Measurements from ENCODE around the gene SLAMF6.
"Not testable (repeated sequence)": the region's sequence is repeated elsewhere in the genome, so short reads cannot be mapped to it uniquely, and the experiment has no call there.

The SLAMF6 gene

DNA sequence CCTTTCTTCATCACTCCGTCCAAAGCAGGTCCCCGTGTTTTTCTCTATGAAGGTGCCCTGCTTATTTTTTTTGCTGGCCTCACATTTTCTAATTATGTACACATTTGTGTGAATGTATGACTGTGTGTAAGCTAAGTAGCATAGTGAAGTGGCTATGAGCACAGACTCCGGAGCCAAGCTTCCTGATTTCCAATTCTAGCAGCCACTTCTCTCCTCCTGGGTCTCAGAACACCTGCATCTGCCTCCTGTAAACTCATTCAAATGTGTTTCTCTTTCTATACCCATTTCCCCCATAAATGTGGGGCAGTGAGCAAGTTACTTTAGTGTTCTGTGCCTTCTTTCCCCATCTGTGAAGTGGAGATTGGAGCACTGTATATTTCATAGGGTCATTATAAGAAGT lies 2.1 kb downstream of the SLAMF6 start:
- in situ Hi-C loops (cut with MboI; ENCODE audit: low sequenced_read_pairs, unreplicated experiment) = no loop called here
- no peak for DNase-seq (ENCODE audit: low spot score)
- TF ChIP-seq, protein P1, sequence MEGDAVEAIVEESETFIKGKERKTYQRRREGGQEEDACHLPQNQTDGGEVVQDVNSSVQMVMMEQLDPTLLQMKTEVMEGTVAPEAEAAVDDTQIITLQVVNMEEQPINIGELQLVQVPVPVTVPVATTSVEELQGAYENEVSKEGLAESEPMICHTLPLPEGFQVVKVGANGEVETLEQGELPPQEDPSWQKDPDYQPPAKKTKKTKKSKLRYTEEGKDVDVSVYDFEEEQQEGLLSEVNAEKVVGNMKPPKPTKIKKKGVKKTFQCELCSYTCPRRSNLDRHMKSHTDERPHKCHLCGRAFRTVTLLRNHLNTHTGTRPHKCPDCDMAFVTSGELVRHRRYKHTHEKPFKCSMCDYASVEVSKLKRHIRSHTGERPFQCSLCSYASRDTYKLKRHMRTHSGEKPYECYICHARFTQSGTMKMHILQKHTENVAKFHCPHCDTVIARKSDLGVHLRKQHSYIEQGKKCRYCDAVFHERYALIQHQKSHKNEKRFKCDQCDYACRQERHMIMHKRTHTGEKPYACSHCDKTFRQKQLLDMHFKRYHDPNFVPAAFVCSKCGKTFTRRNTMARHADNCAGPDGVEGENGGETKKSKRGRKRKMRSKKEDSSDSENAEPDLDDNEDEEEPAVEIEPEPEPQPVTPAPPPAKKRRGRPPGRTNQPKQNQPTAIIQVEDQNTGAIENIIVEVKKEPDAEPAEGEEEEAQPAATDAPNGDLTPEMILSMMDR (IDR thresholded peaks at IDR 0.05; ENCODE audit: borderline replicate concordance, control extremely low read depth, extremely low read depth, insufficient read depth, missing control alignments) = no peak

DNA sequence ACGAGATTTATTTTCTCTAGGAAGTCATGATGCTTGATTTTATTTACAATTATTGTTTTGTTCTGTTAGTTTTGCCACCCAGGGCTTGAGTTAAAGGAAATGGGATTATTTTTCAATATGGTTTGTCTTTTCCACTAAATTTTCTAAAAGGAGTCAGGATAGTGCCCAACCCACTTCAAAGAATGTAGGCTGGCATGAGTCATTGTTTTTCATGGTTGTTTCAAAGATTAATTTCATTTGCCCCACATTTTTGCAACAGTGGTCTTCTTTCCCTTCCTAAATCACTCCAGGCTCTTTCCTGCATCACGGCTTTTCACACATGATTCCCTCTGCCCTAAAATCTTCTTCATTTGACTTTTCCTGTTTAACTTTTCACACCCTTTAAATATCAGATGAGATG lies 2.5 kb downstream of the SLAMF6 start:
- DNase-seq (ENCODE audit: low spot score) = no peak
- in situ Hi-C loops (cut with MboI; ENCODE audit: low sequenced_read_pairs, unreplicated experiment) = no loop called here
- TF ChIP-seq, protein P1 (IDR thresholded peaks at IDR 0.05; ENCODE audit: borderline replicate concordance, control extremely low read depth, extremely low read depth, insufficient read depth, missing control alignments) = no peak

- no peak for DNase-seq (ENCODE audit: low spot score)
- in situ Hi-C loops (cut with MboI; ENCODE audit: low sequenced_read_pairs, unreplicated experiment) = no loop called here
- TF ChIP-seq, protein P1 (IDR thresholded peaks at IDR 0.05; ENCODE audit: borderline replicate concordance, control extremely low read depth, extremely low read depth, insufficient read depth, missing control alignments) = no peak
Measured at GRCh38 chr1:160519642-160520435, 3.2 kb downstream of the SLAMF6 start.

DNA sequence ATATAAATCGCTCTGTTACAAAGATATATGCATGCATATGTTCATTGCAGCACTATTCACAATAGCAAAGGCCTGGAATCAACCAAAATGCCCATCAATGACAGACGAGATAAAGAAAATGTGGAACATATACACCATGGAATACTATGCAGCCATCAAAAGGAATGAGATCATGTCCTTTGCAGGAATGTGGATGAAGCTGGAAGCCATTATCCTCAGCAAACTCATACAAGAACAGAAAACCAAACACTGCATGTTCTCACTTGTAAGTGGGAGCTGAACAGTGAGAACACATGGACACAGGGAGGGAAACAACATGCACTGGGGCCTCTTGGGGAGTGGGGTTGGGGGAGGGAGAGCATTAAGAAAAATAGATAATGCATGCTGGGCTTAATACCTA lies 5.5 kb downstream of the SLAMF6 start:
- in situ Hi-C loops (cut with MboI; ENCODE audit: low sequenced_read_pairs, unreplicated experiment); DNase-seq (ENCODE audit: low spot score): not testable (repeated sequence)

DNA sequence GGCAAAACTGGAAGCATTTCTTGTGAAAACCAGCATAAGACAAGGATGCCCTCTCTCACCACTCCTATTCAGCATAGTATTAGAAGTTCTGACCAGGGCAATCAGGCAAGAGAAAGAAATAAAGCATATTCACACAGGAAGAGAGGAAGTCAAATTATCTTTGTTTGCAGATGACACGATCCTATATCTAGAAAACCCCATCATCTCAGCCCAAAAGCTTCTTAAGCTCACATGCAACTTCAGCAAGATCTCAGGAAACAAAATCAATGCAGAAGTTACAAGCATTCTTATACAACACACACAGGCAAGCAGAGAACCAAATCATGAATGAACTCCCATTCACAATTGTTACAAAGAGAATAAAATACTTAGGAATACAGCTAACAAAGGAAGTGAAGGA lies 7.1 kb downstream of the SLAMF6 start:
- not testable (repeated sequence) for DNase-seq (ENCODE audit: low spot score)

GRCh38 chr1:160504651-160505050 lies 18.4 kb downstream of the SLAMF6 start:
- TF ChIP-seq, protein P1 (IDR thresholded peaks at IDR 0.05; ENCODE audit: borderline replicate concordance, control extremely low read depth, extremely low read depth, insufficient read depth, missing control alignments) = no peak
- in situ Hi-C loops (cut with MboI; ENCODE audit: low sequenced_read_pairs, unreplicated experiment) = no loop called here
- DNase-seq (ENCODE audit: low spot score) = no peak

More for the DNA sequence above, 7.1 kb downstream of the SLAMF6 start:
- in situ Hi-C loops (cut with MboI; ENCODE audit: low sequenced_read_pairs, unreplicated experiment) = not testable (repeated sequence)

DNA sequence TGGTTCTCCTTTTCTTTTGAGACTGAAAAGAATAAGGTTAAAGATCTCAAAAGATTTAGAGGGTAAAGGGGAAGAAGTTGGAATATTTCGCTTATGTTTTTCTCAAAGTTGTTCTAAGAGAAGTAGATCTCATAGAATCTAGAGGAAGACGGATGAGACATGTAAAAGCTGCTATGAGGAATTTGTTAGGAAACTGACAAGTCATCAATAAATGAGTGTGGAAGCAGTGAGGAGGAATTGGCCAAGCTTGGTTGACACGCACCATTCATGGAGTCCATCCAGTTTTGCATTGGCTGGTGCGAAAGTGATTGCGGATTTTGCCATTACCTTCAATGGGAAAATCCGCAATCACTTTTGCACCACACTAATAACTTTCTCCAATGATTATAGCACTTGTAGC lies 20.0 kb downstream of the SLAMF6 start:
- TF ChIP-seq, protein P1 (IDR thresholded peaks at IDR 0.05; ENCODE audit: borderline replicate concordance, control extremely low read depth, extremely low read depth, insufficient read depth, missing control alignments) = no peak
- no peak for DNase-seq (ENCODE audit: low spot score)
- in situ Hi-C loops (cut with MboI; ENCODE audit: low sequenced_read_pairs, unreplicated experiment) = no loop called here
